SW 1271 (cell line): ENCODE data around the gene CYB561D2.

Source experiments
- DNase-seq, 2 experiments: peaks; one replicate each; lab custom pipeline; 2025; lab: John Stamatoyannopoulos, UW

The CYB561D2 gene

DNA sequence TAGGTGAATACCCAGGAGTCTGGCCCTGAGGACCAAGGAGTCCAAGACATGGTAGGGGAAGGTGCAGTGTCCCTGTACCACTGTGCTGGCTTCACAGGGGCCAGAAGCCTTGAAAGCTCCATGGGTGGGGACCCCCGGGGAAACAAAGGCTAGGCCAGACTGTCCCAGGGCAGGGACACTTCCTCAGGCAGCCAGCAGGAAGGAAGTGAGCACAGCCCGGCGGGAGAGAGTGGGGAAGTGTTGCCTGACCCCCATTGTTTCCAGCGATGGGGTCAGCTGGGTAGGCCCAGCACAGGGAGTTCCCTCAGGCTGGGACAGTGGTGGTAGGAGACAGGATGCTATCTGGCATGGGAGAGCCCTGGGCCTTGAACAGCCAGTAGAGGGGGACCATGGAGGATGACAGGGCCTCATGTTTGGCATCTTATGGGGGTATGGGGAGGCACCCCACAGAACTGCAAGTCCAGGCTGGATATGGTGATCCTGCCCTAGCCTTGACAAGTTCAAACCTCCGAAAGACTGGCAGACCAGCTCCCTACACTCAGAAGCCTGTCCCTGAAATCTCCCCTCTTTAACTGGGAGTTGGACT, 27.0 kb upstream of the CYB561D2 start:
- DNase-seq, result no peak

DNA sequence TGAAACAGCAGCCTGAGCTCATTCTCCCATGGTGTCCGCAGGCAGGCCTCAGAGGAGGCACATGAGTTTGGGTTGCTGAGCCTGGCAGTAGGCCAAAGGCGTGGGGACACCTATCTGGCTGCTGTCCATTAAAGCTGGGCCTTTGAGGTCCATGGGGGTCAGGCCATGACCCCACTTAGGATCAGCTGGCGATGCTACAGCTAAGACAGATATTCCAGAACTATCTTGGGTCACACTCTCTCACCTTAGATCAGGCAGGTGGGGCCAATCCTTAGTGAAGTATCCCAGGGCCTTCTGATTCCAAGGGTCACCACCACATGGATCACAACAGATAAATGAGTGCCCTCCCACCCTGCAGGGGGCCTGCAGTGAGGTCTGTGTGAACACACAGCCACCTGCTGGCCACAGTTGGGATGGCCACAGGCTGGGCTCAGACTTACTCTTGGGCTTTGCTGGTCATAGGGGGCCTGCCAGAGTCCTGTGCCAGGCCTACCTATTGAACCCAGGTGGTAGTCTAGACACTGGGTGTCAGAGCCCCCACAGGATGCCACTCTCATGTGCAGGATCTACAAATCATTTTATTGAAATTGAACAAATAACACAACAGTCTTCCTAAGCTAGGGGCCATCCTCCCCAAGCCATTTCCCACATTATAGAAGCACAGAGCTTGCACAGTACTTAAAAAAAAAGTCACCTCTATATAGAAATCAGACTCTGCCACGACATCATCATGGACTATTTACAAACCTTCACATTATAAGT, 26.1 kb upstream of the CYB561D2 start:
- DNase-seq, result peak; percentile 13 to 63

GRCh38 chr3:50325113-50325480, 25.6 kb upstream of the CYB561D2 start:
- no peak for DNase-seq

DNA sequence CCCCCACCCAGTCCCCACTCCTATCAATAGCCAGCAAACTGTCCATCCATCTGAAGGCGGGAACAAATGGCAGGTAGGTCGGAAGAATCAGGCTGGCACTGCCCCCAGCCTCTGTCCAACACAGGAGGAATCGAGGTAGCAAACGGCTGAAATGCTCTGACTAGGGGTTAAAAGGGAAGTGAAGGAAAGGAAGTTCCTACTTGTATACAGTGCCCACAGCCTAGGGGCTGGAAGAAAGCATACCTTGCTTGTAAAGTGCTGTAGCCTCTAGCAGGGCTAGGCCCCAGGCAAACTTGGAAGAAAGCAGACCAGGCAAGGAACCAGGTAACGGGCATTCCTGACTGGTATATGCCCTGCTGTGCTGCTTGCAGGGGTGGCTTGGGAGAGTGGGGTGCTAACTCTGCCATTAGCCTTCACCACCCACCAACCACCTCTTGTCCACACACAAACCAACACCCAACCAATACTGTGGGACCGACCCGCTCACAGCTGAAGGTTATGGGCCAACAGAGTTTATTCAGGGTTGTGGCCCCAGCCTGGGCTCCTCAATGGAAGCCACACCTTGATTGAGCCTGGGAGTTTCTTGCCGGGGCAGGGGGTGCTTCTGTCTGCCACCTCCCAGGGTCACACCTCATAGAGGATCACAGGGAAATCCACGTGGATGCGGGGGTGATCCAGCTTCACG, 25.0 kb upstream of the CYB561D2 start:
- no peak for DNase-seq

DNA sequence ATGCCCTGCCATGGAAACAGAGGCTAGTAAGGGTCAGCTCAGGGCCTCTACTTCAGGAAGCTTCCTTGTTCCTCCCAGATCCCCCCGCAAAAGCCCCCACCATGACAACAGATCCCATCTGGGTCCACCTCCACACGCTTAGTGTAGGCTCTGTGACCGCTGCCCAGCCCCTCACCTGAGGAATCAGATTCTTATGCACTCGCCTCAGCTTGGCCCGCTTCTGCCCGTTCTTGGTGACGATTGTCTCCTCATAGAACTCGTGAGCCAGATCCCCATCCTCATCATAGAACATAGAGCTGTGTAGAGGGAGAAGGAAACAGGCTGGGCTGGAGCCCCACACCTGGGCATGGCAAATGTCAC, 24.5 kb upstream of the CYB561D2 start:
- DNase-seq, result no peak

GRCh38 chr3:50327129-50327528, 23.5 kb upstream of the CYB561D2 start:
- no peak for DNase-seq

DNA sequence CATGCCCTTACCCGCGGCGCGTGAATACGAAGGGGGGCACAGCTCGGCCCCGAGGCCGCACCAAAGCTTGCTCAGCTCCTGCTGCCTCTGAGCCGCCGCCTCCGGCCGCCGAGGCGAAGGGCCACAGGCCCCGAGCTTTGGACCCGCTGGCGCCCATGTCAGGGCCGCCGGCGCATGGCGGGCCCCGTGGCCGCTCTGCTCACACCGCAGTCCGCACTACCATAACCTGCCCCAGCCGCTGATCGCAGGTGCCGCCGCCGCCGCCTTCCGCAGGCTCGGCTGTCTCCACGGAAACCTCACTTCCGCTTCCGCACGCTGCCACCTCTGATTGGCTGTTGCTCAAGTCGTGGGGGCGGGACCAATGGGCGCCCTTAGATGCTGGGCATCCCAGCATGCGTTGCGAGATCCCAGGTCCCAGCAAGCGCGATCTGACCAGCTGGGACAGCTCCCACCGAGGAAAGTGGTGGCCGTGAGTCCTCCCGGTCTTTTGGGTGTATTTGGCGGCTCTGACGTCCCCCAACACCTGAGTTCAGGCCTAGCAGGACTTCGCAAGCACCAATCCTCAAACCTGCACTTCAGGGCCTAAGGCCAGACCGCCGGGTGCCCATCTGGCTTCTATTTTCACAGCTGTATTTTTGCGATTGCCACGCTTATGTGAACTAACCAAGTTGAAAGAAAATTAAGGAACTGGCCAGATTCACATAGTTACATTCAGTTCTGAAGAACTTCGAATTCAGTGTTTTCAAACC, 22.5 kb upstream of the CYB561D2 start, which contains the start of gene TUSC2:
Gene TUSC2 (minus strand): TSS at position 281 of the 749 bp plus-strand sequence. CDS start 124 bp downstream, at position 157.
- peak; percentile 74 to 89 for DNase-seq

- DNase-seq, result no peak
These were observed 20.3 kb upstream of the CYB561D2 start for GRCh38 chr3:50330330-50330729.

GRCh38 chr3:50331364-50331907, 19.2 kb upstream of the CYB561D2 start:
- DNase-seq, result no peak

DNA sequence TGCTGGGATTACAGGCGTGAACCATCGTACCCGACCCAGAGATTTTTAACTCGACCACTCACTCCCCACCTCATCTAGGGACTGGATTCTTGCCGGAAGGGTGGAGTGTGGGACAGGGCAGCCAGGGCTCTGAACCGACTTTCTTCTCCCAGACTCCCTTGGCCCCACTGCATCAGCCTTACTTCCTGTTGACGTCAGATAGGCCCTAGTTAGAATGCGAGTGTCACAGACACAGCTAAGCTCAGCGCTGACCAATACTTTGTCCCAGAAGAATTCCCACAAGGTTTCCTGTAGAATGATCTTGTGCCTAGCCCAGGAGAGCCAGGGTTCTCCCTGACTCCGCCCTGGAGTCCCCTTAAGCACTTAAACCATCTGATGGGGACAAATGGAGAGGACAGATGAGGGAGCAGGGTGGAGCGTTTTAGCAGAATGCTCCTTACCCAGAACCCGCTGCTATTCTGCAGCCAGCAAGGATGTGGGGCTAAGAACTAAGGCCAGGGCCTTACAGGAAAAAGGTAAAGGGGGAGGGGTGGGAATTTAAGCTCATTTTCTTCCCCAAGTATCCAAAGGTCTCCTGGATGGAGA, 16.8 kb upstream of the CYB561D2 start:
- DNase-seq, result no peak

- no peak for DNase-seq
These were observed 16.2 kb upstream of the CYB561D2 start for GRCh38 chr3:50334339-50335075.

GRCh38 chr3:50336452-50337174, 14.0 kb upstream of the CYB561D2 start:
- DNase-seq, result no peak

DNA sequence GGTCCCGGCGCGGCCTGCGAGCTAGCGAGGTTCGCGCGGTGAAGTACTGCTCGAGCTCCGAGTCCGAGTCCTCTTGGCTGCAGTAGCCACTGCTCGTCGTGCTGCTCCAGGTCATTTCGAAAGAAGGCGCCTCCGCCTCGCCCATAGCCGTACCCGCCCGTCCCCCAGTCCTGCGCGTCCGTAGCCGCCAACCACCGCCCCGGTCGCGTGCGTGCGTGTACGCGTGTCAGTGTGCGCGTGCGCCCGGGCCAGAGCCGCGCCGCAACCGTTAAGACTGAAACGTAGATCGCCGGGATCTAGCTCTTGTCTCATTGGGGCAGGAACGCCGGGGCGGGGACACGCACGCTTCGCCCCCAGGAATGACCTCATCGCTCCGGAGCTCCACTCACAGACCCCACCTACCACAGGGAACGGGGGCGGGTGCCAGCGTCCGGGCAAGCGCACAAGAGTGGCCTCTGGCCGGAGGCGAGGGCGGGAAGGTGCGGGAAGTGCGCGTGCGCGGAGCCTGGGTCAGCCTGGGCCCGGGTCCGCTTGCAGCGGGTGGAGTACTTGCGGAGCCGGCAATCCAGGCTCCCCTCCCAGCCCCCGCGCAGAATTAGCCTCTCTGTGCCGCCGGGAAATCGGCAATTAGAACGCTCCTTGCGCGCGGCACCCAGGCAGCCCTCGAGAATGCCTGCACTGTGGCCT, 13.3 kb upstream of the CYB561D2 start:
- DNase-seq, result peak; percentile 90 to 91

DNA sequence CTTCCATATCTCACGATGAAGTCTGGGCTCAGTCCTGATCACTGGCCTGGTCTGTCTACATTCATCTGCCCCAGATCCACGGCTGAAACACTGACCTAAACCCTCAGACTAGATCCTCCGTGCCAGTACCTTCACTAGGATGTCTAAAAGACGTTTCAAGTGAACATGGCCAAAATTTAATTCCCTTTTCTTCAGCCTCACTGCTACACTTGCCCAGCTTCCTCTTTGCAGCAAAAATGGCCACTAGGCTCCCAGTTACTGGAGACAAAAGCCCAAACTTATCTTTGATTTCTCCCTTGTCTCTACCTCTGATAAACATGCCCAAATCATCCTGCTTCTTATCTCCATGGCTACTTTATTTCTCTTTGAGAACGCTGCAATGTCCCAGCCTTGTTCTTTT, 11.7 kb upstream of the CYB561D2 start:
- no peak for DNase-seq

DNA sequence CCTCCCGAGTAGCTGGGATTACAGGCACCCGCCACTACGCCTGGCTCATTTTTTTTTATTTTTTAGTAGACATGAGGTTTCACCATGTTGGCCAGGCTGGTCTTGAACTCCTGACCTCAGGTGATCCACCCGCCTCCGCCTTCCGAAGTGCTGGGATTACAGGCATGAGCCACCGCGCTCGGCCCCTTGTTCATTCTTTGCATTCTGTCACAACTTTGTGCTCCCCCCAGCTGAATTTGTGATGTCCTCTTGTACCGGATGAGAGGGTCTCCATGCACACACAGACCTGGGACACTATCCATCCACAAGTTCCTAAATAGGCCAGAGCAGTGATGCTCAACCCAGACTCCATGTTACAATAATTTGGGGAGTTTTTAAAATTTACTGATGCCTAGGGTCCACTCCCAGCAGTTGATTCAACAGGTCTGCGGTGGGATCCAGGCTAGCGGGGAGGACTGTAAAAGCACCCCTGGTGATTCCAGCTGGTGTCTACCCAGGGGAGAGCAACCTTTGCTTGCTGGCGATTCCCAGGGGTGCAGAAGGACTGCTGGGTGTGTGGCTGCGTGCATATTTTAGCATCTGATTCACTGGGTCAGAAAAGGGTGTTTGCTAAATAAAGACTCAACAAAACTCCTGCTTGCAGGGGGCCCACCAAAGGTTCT, 11.0 kb upstream of the CYB561D2 start:
- no peak for DNase-seq

DNA sequence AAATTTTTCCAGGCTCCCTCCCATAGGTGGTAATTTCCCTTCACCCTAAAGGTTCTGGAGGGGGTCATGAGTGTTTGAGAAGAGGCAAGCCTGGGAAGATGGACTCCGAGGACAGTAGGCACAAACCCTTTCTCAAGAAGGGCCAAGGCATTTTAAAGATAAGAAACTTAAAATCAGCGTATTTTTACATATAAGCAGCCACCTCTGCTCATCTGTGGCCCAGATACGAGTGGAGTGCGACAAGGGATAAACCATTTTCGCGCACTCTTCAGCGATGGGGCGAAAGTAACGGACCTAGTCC, 10.6 kb upstream of the CYB561D2 start:
- no peak for DNase-seq

GRCh38 chr3:50340448-50341329, 10.0 kb upstream of the CYB561D2 start, which contains the start of gene RASSF1:
Gene RASSF1 (minus strand): TSS chr3:50340836. CDS start chr3:50340805, 31 bp downstream.
- no peak for DNase-seq

DNA sequence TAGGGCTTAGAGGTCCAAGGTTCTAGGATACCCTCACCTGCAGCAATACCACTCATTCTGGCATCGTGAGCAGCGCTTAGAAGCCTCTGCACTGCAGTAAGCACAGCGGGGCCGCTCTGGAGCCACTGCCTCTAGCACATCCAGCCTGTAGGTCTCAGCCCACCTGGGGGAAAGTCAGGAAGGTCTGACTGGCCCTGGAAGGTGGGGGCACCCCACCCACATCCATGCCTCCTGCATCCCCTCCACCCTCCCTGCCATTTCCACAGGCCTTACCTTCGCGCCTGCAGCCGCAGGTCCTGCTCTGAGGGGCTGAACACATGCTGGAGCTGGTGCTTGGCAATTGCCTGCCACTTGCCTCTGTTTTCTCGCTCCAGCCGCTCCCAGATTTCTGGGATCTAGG, 9.1 kb upstream of the CYB561D2 start:
- DNase-seq, result no peak
